GM23248 (cell line): ENCODE data around the gene TMEM158.

Source experiments
- EZH2 ChIP-seq: fragments of 200-600 bp; sonication (generic); IDR thresholded peaks from 2 replicates; pipeline ENCODE4 v1.6.1; 2018; ENCODE audit warnings: antibody characterized with exemption, mild to moderate bottlenecking; ENCODE audit not compliant: insufficient read depth, poor library complexity, severe bottlenecking
- EZH2phosphoT487 ChIP-seq: fragments of 200-600 bp; sonication (generic); IDR thresholded peaks from 2 replicates; pipeline ENCODE4 v1.6.1; 2018; ENCODE audit warnings: antibody characterized with exemption, moderate library complexity, mild to moderate bottlenecking, low read depth; ENCODE audit not compliant: insufficient read depth

GRCh38 chr3:45234250-45234649 is 8.2 kb upstream of the TMEM158 start:
- TF ChIP-seq EZH2 (no peak), EZH2phosphoT487 (no peak)
